ENCODE data around the gene PJA2.

DNA sequence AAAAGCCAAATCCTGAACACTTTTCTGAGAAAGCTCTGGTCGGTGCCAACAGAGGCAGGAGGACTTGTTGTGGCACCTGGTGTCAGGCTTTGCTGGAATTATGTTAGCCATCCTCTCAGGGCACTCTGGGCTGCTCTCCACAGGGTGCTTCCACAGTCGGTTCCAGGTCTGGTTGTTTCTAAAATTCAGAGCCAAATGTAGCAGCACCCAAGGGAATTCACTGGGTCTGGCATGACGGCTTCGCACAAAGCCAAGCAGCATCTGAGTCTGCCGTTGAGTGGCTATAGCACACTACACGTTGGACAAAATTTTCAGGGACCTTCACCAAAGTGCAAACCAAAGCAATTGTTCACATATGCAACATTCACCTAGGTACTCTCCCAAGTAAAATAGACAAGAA is 110.2 kb downstream of the PJA2 start:
- TF ChIP-seq, protein P1, sequence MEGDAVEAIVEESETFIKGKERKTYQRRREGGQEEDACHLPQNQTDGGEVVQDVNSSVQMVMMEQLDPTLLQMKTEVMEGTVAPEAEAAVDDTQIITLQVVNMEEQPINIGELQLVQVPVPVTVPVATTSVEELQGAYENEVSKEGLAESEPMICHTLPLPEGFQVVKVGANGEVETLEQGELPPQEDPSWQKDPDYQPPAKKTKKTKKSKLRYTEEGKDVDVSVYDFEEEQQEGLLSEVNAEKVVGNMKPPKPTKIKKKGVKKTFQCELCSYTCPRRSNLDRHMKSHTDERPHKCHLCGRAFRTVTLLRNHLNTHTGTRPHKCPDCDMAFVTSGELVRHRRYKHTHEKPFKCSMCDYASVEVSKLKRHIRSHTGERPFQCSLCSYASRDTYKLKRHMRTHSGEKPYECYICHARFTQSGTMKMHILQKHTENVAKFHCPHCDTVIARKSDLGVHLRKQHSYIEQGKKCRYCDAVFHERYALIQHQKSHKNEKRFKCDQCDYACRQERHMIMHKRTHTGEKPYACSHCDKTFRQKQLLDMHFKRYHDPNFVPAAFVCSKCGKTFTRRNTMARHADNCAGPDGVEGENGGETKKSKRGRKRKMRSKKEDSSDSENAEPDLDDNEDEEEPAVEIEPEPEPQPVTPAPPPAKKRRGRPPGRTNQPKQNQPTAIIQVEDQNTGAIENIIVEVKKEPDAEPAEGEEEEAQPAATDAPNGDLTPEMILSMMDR (IDR thresholded peaks at IDR 0.05): no peak
- no peak for TF ChIP-seq EZH2 (IDR thresholded peaks at IDR 0.05; ENCODE audit: borderline replicate concordance, insufficient read depth, low read depth, low read length, poor library complexity, severe bottlenecking)
